ENCODE data around the gene TEX2. TPM values are rescaled to one million over a fixed set of nuclear protein-coding genes. Genes with fewer than 3 reads are reported as not detected.

Gene TEX2
- total and polyA plus RNA-seq, 2 of the 13 experiments (the other 11 are each of a cell fraction or from before 2014, with no cell fraction given), result 21.4 to 37.7 TPM

GRCh38 chr17:64150237-64151015, 112.6 kb downstream of the TEX2 start (continued):
- peak; percentile 79; the same call in 1 of the 2 replicates for TF ChIP-seq ZNF160 (CRISPR knock-in tag; IDR thresholded peaks at IDR 0.05)
- no peak for TF ChIP-seq ZNF20 (CRISPR knock-in tag; IDR thresholded peaks at IDR 0.05)
- TF ChIP-seq ZNF710 (CRISPR knock-in tag; IDR thresholded peaks at IDR 0.05; ENCODE audit: borderline replicate concordance), result peak; percentile 96; the same call in 1 of the 2 replicates
- TF ChIP-seq EZH2 (conservative IDR thresholded peaks at IDR 0.05; ENCODE audit: low read depth, low read length), result no peak
- TF ChIP-seq RFX3 (CRISPR knock-in tag; IDR thresholded peaks at IDR 0.05), result no peak; the same call in 1 of the 2 replicates
- no peak for TF ChIP-seq HNRNPLL (IDR thresholded peaks at IDR 0.05; ENCODE audit: low read depth, low read length, poor library complexity, severe bottlenecking)
- TF ChIP-seq CCDC6 (CRISPR knock-in tag; IDR thresholded peaks at IDR 0.05), result peak; percentile 83; the same call in 1 of the 2 replicates
- no peak for TF ChIP-seq ARNT (IDR thresholded peaks at IDR 0.05)
- peak; percentile 97 for TF ChIP-seq HDAC1 (CRISPR knock-in tag; IDR thresholded peaks at IDR 0.05)
- TF ChIP-seq ZNF724P (CRISPR knock-in tag; IDR thresholded peaks at IDR 0.05; ENCODE audit: borderline replicate concordance), result peak; percentile 80; the same call in 1 of the 2 replicates
- TF ChIP-seq CBX5 (CRISPR knock-in tag; IDR thresholded peaks at IDR 0.05; ENCODE audit: borderline replicate concordance), result peak; percentile 100
- peak; percentile 97 for TF ChIP-seq HNF4G (IDR thresholded peaks at IDR 0.05; ENCODE audit: borderline replicate concordance, low read depth, low read length)
- peak; percentile 97 for TF ChIP-seq HNF4G (CRISPR knock-in tag; IDR thresholded peaks at IDR 0.05; ENCODE audit: borderline replicate concordance, low read depth)
- TF ChIP-seq ZNF205 (CRISPR knock-in tag; IDR thresholded peaks at IDR 0.05), result peak; percentile 97
- no peak for TF ChIP-seq ZNF784 (CRISPR knock-in tag; IDR thresholded peaks at IDR 0.05; ENCODE audit: borderline replicate concordance)
- TF ChIP-seq ZMYM2 (CRISPR knock-in tag; IDR thresholded peaks at IDR 0.05), result peak; percentile 89
- no peak for TF ChIP-seq PRPF4 (IDR thresholded peaks at IDR 0.05; ENCODE audit: low read depth, low read length, poor library complexity, severe bottlenecking)
- peak; percentile 55; the same call in 1 of the 2 replicates for TF ChIP-seq ZC3H4 (CRISPR knock-in tag; IDR thresholded peaks at IDR 0.05; ENCODE audit: borderline replicate concordance)
- no peak for TF ChIP-seq DNMT1 (CRISPR knock-in tag; IDR thresholded peaks at IDR 0.05)
- TF ChIP-seq ZNF136 (CRISPR knock-in tag; IDR thresholded peaks at IDR 0.05; ENCODE audit: low read depth), result peak; percentile 84; the same call in 1 of the 2 replicates
- no peak for TF ChIP-seq ZNF883 (CRISPR knock-in tag; IDR thresholded peaks at IDR 0.05; ENCODE audit: not compliant biosample characterization)
- peak; percentile 94 for TF ChIP-seq ELF3 (CRISPR knock-in tag; IDR thresholded peaks at IDR 0.05)
- TF ChIP-seq EHMT2 (IDR thresholded peaks at IDR 0.05; ENCODE audit: borderline replicate concordance, low read depth, low read length), result no peak
- no peak for TF ChIP-seq ZNF749 (CRISPR knock-in tag; IDR thresholded peaks at IDR 0.05; ENCODE audit: borderline replicate concordance)
- TF ChIP-seq ZEB1 (IDR thresholded peaks at IDR 0.05; ENCODE audit: insufficient replicate concordance, low read depth), result peak; percentile 99
- TF ChIP-seq GLMP (CRISPR knock-in tag; IDR thresholded peaks at IDR 0.05; ENCODE audit: borderline replicate concordance), result no peak
- peak; percentile 91 for TF ChIP-seq SPEN (CRISPR knock-in tag; IDR thresholded peaks at IDR 0.05; ENCODE audit: low read depth)

Measured in HepG2 (cell line).